Nephron (organoid): ENCODE results near the gene CARMIL1.
A peak's percentile ranks its signal among the peaks of the same experiment; 100 is the strongest.

Source experiments
- H3K27ac Mint-ChIP-seq, 3 experiments: 2 replicates each; pipeline ENCODE4 v1.8.0; 2020; ENCODE audit warnings: mixed read lengths in 3 of 3, mild to moderate bottlenecking in 2 of 3, moderate library complexity in 1 of 3
- H3K27me3 Mint-ChIP-seq: 2 replicates; pipeline ENCODE4 v1.8.0; 2021; ENCODE audit warnings: low read depth, mild to moderate bottlenecking, moderate library complexity, mixed read lengths
- H3K36me3 Mint-ChIP-seq: 2 replicates; pipeline ENCODE4 v1.8.0; 2020; ENCODE audit warnings: low read depth, mixed read lengths
- H3K4me1 Mint-ChIP-seq: 2 replicates; pipeline ENCODE4 v1.8.0; 2020; ENCODE audit warnings: mixed read lengths
- H3K4me3 Mint-ChIP-seq, 3 experiments: 2 replicates each; pipeline ENCODE4 v1.8.0; 2020; ENCODE audit warnings: mild to moderate bottlenecking in 3 of 3, mixed read lengths in 3 of 3, moderate library complexity in 2 of 3
- H3K9me3 Mint-ChIP-seq: 2 replicates; pipeline ENCODE4 v1.8.0; 2020; ENCODE audit warnings: mixed read lengths
- TF ChIP-seq, protein P1 (sequence below), 3 experiments: fragments of 200-600 bp; sonication (generic); IDR thresholded peaks; one replicate each; pipeline ENCODE4 v1.5.0; 2021; ENCODE audit warnings: antibody characterized with exemption in 3 of 3; ENCODE audit not compliant: unreplicated experiment in 3 of 3

Gene CARMIL1

DNA sequence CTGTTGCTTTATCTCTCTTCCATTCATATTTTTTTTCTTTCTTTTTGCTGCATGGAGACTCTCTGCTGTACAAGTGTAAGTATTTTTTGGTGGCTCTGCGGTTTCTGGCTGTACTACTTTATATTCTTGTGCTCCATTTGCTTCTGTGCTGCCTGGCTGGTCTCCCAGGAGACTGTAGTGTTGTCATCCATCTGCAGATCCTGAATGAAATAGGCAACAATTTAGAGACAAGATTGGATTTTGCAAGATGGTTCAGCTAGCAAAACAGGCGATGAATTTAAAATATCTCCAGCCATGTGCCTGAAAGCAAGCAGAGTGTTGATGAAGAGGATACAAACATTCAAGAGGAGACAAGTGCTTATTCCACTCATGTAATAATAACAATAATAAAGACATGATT lies 297.7 kb downstream of the CARMIL1 start:
- Mint-ChIP-seq H3K36me3 (peaks cover under 1% of the 10 kb centered on the region), H3K4me3 (no peak overlapping the region), H3K4me1 (no peaks in the 10 kb centered on the region), H3K27me3 (no peaks in the 10 kb centered on the region), H3K9me3 (no peaks in the 10 kb centered on the region), H3K27ac (peak overlapping the region in 1 of 3 experiments; percentile 34)
- TF ChIP-seq, protein P1, sequence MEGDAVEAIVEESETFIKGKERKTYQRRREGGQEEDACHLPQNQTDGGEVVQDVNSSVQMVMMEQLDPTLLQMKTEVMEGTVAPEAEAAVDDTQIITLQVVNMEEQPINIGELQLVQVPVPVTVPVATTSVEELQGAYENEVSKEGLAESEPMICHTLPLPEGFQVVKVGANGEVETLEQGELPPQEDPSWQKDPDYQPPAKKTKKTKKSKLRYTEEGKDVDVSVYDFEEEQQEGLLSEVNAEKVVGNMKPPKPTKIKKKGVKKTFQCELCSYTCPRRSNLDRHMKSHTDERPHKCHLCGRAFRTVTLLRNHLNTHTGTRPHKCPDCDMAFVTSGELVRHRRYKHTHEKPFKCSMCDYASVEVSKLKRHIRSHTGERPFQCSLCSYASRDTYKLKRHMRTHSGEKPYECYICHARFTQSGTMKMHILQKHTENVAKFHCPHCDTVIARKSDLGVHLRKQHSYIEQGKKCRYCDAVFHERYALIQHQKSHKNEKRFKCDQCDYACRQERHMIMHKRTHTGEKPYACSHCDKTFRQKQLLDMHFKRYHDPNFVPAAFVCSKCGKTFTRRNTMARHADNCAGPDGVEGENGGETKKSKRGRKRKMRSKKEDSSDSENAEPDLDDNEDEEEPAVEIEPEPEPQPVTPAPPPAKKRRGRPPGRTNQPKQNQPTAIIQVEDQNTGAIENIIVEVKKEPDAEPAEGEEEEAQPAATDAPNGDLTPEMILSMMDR (IDR thresholded peaks at IDR 0.05; ENCODE audit: unreplicated experiment in 3 of 3), result no peak

DNA sequence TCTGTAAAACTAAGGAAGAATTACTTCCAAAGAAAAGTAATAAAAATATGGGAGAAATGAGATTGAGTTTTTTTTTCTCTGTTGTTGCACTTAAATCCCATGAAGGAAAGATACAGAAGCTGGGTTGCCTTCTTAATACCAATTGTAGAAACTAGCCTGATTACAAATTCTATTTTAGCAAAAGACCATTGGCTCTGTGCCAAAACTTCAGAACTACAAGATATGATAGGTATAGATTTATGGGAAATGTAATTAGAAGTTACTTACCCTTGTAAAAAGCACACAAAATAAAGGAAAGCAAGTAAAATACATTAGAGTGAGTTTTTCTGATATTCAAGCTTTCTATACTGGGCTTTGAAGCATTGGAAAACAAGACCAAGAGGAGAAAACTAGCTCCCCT lies 299.4 kb downstream of the CARMIL1 start:
- Mint-ChIP-seq H3K4me1 (no peaks in the 10 kb centered on the region), H3K9me3 (no peaks in the 10 kb centered on the region), H3K4me3 (no peak overlapping the region), H3K36me3 (peaks cover 11% of the 10 kb centered on the region), H3K27me3 (no peaks in the 10 kb centered on the region), H3K27ac (no peak overlapping the region)
- TF ChIP-seq, protein P1 (IDR thresholded peaks at IDR 0.05; ENCODE audit: unreplicated experiment in 3 of 3), result no peak

DNA sequence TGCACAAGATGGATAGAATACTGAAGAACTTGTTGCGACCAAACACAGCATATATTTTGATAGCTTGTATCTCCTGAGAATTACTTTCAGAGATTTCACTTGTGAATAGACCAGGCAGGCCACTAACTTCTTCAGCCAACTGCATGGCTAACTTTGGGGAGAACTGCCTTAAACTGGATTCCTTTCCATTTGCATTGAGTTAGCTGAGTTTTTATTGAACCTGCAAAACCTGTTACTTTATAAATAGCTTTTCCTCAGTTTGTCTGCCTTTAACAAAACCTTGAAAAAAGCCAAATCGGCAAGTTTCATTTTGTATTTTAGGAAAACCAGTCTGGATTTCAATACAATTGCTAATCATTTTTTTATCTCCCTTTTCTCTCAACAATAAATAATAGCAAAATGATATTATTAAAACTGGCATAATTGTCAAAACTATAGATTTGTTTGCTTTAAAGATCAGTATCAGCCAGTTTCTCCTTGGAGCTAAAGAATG lies 300.3 kb downstream of the CARMIL1 start:
- Mint-ChIP-seq H3K4me3 (no peak overlapping the region), H3K27me3 (no peaks in the 10 kb centered on the region), H3K36me3 (peaks cover 11% of the 10 kb centered on the region)

DNA sequence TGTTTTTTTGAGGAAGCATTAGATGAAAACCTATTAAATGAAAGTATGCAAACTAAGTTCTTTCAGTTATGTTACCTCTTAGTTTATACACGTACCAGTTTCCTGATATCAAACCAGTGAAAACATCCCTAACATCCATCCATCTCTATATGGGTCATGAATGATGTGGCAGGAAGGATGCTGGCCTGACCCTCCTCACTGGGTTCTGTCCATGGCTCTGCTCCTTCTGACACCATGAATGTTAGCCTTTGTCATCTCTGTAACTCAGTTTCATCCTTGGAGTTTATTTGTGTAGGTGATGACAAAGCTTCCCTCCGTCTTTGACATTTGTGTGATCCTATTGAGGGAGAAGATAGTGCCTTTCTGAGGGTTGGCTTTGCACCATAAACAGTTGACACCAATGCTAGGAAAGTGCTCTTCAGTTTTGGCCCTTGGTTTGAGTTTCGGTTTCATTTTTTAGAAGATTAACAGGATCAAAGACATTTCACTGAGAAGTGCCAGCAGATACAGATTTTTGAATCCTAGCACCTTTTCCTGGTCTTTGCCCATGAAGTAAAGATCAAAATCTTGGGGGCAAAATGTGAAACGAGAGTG lies 300.8 kb downstream of the CARMIL1 start:
- Mint-ChIP-seq H3K27ac (peak overlapping the region in 1 of 3 experiments; percentile 52), H3K36me3 (peaks cover 11% of the 10 kb centered on the region), H3K4me3 (no peak overlapping the region), H3K27me3 (no peaks in the 10 kb centered on the region), H3K9me3 (no peaks in the 10 kb centered on the region), H3K4me1 (no peaks in the 10 kb centered on the region)
- TF ChIP-seq, protein P1 (IDR thresholded peaks at IDR 0.05; ENCODE audit: unreplicated experiment in 3 of 3), result no peak

More for the DNA sequence above, 300.3 kb downstream of the CARMIL1 start:
- no peaks in the 10 kb centered on the region for H3K9me3 Mint-ChIP-seq
- TF ChIP-seq, protein P1 (IDR thresholded peaks at IDR 0.05; ENCODE audit: unreplicated experiment in 3 of 3), result no peak
- no peaks in the 10 kb centered on the region for H3K4me1 Mint-ChIP-seq
- H3K27ac Mint-ChIP-seq, result peak overlapping the region in 1 of 3 experiments; percentile 52

DNA sequence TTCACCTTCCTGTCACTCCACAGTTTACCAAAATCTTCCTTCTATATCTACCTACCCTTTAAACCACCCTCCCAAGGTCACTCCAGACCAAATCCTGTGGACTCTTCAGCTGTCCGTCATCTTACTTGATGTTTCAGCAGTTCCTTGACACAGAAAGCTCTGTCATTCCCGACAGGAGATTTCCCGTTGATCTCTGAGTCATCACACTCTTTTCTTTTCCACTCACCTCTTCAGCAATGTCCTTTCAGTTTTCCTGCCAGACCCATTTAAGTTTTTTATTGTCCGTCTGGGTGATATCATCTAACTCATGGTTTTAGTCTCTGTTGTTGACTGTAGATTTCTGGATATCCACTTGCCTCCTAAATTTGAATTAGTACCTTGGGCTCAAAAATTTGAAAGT lies 302.9 kb downstream of the CARMIL1 start:
- peaks cover 11% of the 10 kb centered on the region for H3K36me3 Mint-ChIP-seq
- H3K4me1 Mint-ChIP-seq, result no peaks in the 10 kb centered on the region
- H3K9me3 Mint-ChIP-seq, result no peaks in the 10 kb centered on the region
- TF ChIP-seq, protein P1 (IDR thresholded peaks at IDR 0.05; ENCODE audit: unreplicated experiment in 3 of 3), result no peak
- no peak overlapping the region for H3K27ac Mint-ChIP-seq
- no peak overlapping the region for H3K4me3 Mint-ChIP-seq
- H3K27me3 Mint-ChIP-seq, result no peaks in the 10 kb centered on the region

DNA sequence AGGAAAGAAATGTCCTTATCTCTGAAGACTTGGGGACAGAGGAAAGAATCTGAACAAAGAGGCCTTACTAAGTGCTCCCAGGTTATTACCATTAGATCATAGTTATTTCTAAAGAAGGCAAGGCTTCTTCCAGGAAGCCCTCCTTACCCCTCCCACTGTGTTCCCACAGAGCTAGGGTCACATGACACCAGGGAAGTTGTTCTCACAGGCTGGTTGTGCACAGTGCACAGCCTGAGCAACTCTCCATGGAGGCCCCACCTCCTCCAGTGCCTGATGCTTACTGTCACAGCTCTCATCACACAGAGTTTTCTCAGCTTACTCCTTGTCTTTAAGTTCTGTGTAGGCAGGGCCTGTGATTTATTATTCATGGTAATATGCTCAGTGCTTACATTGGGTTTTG lies 303.9 kb downstream of the CARMIL1 start:
- no peaks in the 10 kb centered on the region for H3K9me3 Mint-ChIP-seq
- no peaks in the 10 kb centered on the region for H3K4me1 Mint-ChIP-seq
- H3K36me3 Mint-ChIP-seq, result peaks cover 11% of the 10 kb centered on the region
- H3K27ac Mint-ChIP-seq, result no peak overlapping the region
- TF ChIP-seq, protein P1 (IDR thresholded peaks at IDR 0.05; ENCODE audit: unreplicated experiment in 3 of 3), result no peak
- no peak overlapping the region for H3K4me3 Mint-ChIP-seq
- no peaks in the 10 kb centered on the region for H3K27me3 Mint-ChIP-seq
